ENCODE measurements around the gene GNAQ.

The GNAQ gene

DNA sequence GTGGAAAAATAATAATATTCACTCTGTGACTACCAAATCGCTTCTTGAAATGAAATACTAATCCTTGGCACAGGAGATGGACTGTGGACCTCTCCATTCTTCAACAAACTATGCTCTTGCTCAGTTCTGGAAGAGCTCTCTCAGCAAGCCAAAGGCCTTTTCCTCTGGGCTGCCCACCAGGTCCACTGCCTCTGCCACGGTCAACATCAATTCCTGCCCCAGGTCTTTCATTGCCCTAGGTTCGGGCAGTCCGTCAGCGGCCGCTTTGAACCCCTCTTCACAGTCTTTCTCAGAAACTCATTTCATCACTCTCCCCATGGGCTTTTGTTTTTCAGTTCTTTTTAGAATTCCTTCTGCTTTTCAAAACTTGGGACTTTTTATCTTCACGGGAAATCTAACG lies 64.9 kb downstream of the GNAQ start:
- Histone ChIP-seq H3K79me2 (ENCODE audit: insufficient read depth, low read length) (peaks cover 100% of the 10 kb centered on the region), H3K36me3 (ENCODE audit: insufficient read depth, low read length) (no peaks in the 10 kb centered on the region; the same call in 1 of the 2 replicates), H3K9me3 (ENCODE audit: insufficient read depth, low read length, severe bottlenecking) (no peaks in the 10 kb centered on the region), H2AFZ (ENCODE audit: low read depth, low read length) (no peak overlapping the region), H3K4me2 (ENCODE audit: insufficient read depth, low read length) (no peak overlapping the region), H3K4me1 (ENCODE audit: insufficient read depth, low read length) (peaks cover 7% of the 10 kb centered on the region), H3K4me3 (ENCODE audit: low read depth in 1 of 2, low read length in 2 of 2) (no peak overlapping the region), H3K27me3 (ENCODE audit: insufficient read depth, low read length, poor library complexity) (no peaks in the 10 kb centered on the region), H3K9ac (ENCODE audit: low read depth, low read length) (no peak overlapping the region), H4K20me1 (ENCODE audit: insufficient read depth, low read length) (peaks cover 33% of the 10 kb centered on the region), H3K27ac (ENCODE audit: low read length) (no peak overlapping the region)
- ATAC-seq (ENCODE audit: insufficient read depth, low read depth) (no peak), DNase-seq (no peak)
- TF ChIP-seq EZH2 (IDR thresholded peaks at IDR 0.05; ENCODE audit: borderline replicate concordance, low read depth, low read length, severe bottlenecking): no peak
- TF ChIP-seq, protein P1, sequence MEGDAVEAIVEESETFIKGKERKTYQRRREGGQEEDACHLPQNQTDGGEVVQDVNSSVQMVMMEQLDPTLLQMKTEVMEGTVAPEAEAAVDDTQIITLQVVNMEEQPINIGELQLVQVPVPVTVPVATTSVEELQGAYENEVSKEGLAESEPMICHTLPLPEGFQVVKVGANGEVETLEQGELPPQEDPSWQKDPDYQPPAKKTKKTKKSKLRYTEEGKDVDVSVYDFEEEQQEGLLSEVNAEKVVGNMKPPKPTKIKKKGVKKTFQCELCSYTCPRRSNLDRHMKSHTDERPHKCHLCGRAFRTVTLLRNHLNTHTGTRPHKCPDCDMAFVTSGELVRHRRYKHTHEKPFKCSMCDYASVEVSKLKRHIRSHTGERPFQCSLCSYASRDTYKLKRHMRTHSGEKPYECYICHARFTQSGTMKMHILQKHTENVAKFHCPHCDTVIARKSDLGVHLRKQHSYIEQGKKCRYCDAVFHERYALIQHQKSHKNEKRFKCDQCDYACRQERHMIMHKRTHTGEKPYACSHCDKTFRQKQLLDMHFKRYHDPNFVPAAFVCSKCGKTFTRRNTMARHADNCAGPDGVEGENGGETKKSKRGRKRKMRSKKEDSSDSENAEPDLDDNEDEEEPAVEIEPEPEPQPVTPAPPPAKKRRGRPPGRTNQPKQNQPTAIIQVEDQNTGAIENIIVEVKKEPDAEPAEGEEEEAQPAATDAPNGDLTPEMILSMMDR (IDR thresholded peaks at IDR 0.05; ENCODE audit: borderline replicate concordance, extremely low read depth, low read length, poor library complexity, severe bottlenecking): no peak

DNA sequence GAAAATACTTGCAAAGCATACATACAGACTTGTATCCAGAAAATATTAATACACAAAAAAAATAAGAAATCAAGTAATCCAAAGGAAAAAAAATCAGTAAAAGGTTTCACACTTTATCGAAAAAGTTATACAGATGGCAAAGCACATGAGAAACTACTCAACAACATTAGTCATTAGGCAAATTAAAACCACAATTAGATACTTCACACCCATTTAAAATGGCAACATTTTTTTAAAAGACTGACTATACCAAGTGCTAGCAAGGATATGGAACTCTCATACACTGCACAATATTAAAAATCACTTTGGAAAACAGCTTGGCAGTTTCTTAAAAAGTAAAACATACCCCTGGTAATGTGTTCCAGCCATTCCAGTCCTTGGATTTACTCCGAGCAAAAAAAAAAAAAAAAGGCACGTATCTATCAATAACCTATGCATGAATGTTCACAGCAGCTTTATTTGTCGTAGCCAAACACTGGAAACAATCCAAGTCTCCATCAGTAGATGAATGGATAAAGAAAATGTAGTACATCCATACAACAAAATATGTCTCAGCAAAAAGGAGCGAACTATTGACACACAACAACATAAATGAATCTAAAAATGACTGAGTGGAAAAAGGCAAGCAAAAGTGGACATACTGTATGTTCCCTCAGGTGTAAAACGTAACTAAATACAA lies 66.0 kb downstream of the GNAQ start:
- TF ChIP-seq EZH2 (IDR thresholded peaks at IDR 0.05; ENCODE audit: borderline replicate concordance, low read depth, low read length, severe bottlenecking): no peak
- TF ChIP-seq, protein P1 (IDR thresholded peaks at IDR 0.05; ENCODE audit: borderline replicate concordance, extremely low read depth, low read length, poor library complexity, severe bottlenecking): no peak
- DNase-seq: no peak
- H3K27me3 ChIP-seq (ENCODE audit: insufficient read depth, low read length, poor library complexity): no peaks in the 10 kb centered on the region
- H3K79me2 ChIP-seq (ENCODE audit: insufficient read depth, low read length): peaks cover 100% of the 10 kb centered on the region
- ATAC-seq (ENCODE audit: insufficient read depth, low read depth): no peak
- H3K36me3 ChIP-seq (ENCODE audit: insufficient read depth, low read length): no peaks in the 10 kb centered on the region; the same call in 1 of the 2 replicates
- H2AFZ ChIP-seq (ENCODE audit: low read depth, low read length): no peak overlapping the region
- no peaks in the 10 kb centered on the region for H3K9me3 ChIP-seq (ENCODE audit: insufficient read depth, low read length, severe bottlenecking)
- no peak overlapping the region for H3K9ac ChIP-seq (ENCODE audit: low read depth, low read length)
- H3K27ac ChIP-seq (ENCODE audit: low read length): no peak overlapping the region; the same call in 1 of the 2 replicates
- H3K4me1 ChIP-seq (ENCODE audit: insufficient read depth, low read length): peaks cover 7% of the 10 kb centered on the region
- H3K4me3 ChIP-seq (ENCODE audit: low read depth in 1 of 2, low read length in 2 of 2): no peak overlapping the region
- H3K4me2 ChIP-seq (ENCODE audit: insufficient read depth, low read length): no peak overlapping the region
- H4K20me1 ChIP-seq (ENCODE audit: insufficient read depth, low read length): peaks cover 37% of the 10 kb centered on the region

DNA sequence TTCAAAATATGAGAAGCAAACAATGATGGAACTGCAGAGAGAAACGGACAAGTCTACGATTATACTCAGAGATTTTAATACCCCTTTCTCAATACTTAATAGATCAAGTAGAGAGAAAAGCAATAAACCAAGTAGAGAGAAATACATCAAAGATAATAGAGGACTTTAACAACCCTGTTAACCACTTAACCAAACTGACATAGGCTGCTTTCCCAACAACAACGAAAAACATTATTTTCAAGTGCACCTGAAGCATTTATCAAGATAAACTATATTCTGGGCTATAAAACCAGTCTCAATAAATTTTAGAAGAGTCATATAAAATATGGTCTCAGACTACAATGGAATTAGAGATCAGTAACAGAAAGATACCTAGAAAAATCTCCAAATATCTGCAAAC lies 67.4 kb downstream of the GNAQ start:
- ATAC-seq (ENCODE audit: insufficient read depth, low read depth) (no peak), DNase-seq (no peak)
- peaks cover 40% of the 10 kb centered on the region for H4K20me1 ChIP-seq (ENCODE audit: insufficient read depth, low read length)
- no peak overlapping the region for H3K9ac ChIP-seq (ENCODE audit: low read depth, low read length)
- H2AFZ ChIP-seq (ENCODE audit: low read depth, low read length): no peak overlapping the region
- peaks cover 100% of the 10 kb centered on the region for H3K79me2 ChIP-seq (ENCODE audit: insufficient read depth, low read length)
- no peak overlapping the region for H3K27ac ChIP-seq (ENCODE audit: low read length)
- no peaks in the 10 kb centered on the region for H3K9me3 ChIP-seq (ENCODE audit: insufficient read depth, low read length, severe bottlenecking)
- no peaks in the 10 kb centered on the region for H3K27me3 ChIP-seq (ENCODE audit: insufficient read depth, low read length, poor library complexity)
- no peak overlapping the region for H3K4me3 ChIP-seq (ENCODE audit: low read depth in 1 of 2, low read length in 2 of 2)
- TF ChIP-seq EZH2 (IDR thresholded peaks at IDR 0.05; ENCODE audit: borderline replicate concordance, low read depth, low read length, severe bottlenecking): no peak
- TF ChIP-seq, protein P1 (IDR thresholded peaks at IDR 0.05; ENCODE audit: borderline replicate concordance, extremely low read depth, low read length, poor library complexity, severe bottlenecking): no peak
- H3K4me1 ChIP-seq (ENCODE audit: insufficient read depth, low read length): peaks cover 12% of the 10 kb centered on the region
- H3K36me3 ChIP-seq (ENCODE audit: insufficient read depth, low read length): no peaks in the 10 kb centered on the region; the same call in 1 of the 2 replicates
- no peak overlapping the region for H3K4me2 ChIP-seq (ENCODE audit: insufficient read depth, low read length)

All from DND-41 (cell line).